ENCODE measurements around the gene TRAPPC12. TPM values are rescaled to one million over a fixed set of nuclear protein-coding genes. Genes with fewer than 3 reads are reported as not detected.

TRAPPC12 gene
- total and polyA plus RNA-seq, 2 experiments from 2014 or later, result 77.2 to 103 TPM

- peaks cover 32% of the 10 kb centered on the region for H3K4me1 ChIP-seq (ENCODE audit: low read depth)
- TF ChIP-seq CTCF (IDR thresholded peaks at IDR 0.05; ENCODE audit: low read depth, low read length), result no peak
- H3K36me3 ChIP-seq, result no peaks in the 10 kb centered on the region
- H3K9me3 ChIP-seq (ENCODE audit: low read depth), result no peaks in the 10 kb centered on the region
- no peaks in the 10 kb centered on the region for H3K27me3 ChIP-seq
- DNase-seq (ENCODE audit: low read depth in 1 of 2, low spot score in 1 of 2), result no peak
- no peak overlapping the region for H3K27ac ChIP-seq
- no peak overlapping the region for H3K4me3 ChIP-seq
Measured at GRCh38 chr2:3527886-3528785, 148.6 kb downstream of the TRAPPC12 start.

Other genes with a start within 250 kb of the TRAPPC12 start
- 23.2 and 54.4 TPM in 2 replicates for gene EIPR1, start 1.9 kb upstream of the TRAPPC12 start, total RNA-seq
- gene EIPR1, start 1.9 kb upstream of the TRAPPC12 start, polyA plus RNA-seq, result 12.6 and 28.2 TPM in 2 replicates
- gene ADI1, start 139.8 kb downstream of the TRAPPC12 start, total RNA-seq, result 15.3 and 26.5 TPM in 2 replicates
- gene ADI1, start 139.8 kb downstream of the TRAPPC12 start, polyA plus RNA-seq, result 30.3 and 65.9 TPM in 2 replicates
- gene RNASEH1, start 178.6 kb downstream of the TRAPPC12 start, total RNA-seq, result 24.3 and 24.5 TPM in 2 replicates
- 34.9 and 41.5 TPM in 2 replicates for gene RNASEH1, start 178.6 kb downstream of the TRAPPC12 start, polyA plus RNA-seq
- 2,923 and 3,227 TPM in 2 replicates for gene RPS7, start 195.6 kb downstream of the TRAPPC12 start, total RNA-seq
- gene RPS7, start 195.6 kb downstream of the TRAPPC12 start, polyA plus RNA-seq, result 487 and 521 TPM in 2 replicates
- 4.7 and 5.4 TPM in 2 replicates for gene COLEC11, start 215.4 kb downstream of the TRAPPC12 start, total RNA-seq
- gene COLEC11, start 215.4 kb downstream of the TRAPPC12 start, polyA plus RNA-seq, result 5.1 and 5.8 TPM in 2 replicates